Calu3 (cell line): ENCODE data around the gene TLK2. TPM values are rescaled to one million over a fixed set of nuclear protein-coding genes. Genes with fewer than 3 reads are reported as not detected.
"Not testable (repeated sequence)": the region's sequence is repeated elsewhere in the genome, so short reads cannot be mapped to it uniquely, and the experiment has no call there.

Experiments used
- BruUV-seq: library from RNA; stranded (reverse); fragments of 400-500 nt; replicated peaks from 2 replicates; lab custom pipeline; 2021; lab: Mats Ljungman, UMichigan
- CTCF ChIA-PET: fragments of 300-600 bp; sonication (Branson Sonifier 250); formaldehyde crosslinking; loops from one replicate; lab custom pipeline; 2022; ENCODE audit warnings: antibody characterized with exemption; lab: Charles Lee
- DNase-seq: peaks from one replicate; pipeline ENCODE4 v3.0.0; 2022
- H3K27ac Mint-ChIP-seq: one replicate; pipeline ENCODE4 v1.8.0; 2022; ENCODE audit warnings: mixed read lengths; ENCODE audit not compliant: unreplicated experiment
- H3K27me3 Mint-ChIP-seq: one replicate; pipeline ENCODE4 v1.8.0; 2022; ENCODE audit warnings: mixed read lengths; ENCODE audit not compliant: unreplicated experiment
- H3K36me3 Mint-ChIP-seq: one replicate; pipeline ENCODE4 v1.8.0; 2022; ENCODE audit warnings: mild to moderate bottlenecking, moderate library complexity, mixed read lengths; ENCODE audit not compliant: insufficient read depth, unreplicated experiment
- H3K4me1 Mint-ChIP-seq: one replicate; pipeline ENCODE4 v1.8.0; 2022; ENCODE audit warnings: mild to moderate bottlenecking, low read depth, mixed read lengths; ENCODE audit not compliant: unreplicated experiment
- H3K4me3 Mint-ChIP-seq: one replicate; pipeline ENCODE4 v1.8.0; 2022; ENCODE audit warnings: mild to moderate bottlenecking, low read depth, moderate library complexity, mixed read lengths; ENCODE audit not compliant: unreplicated experiment
- H3K9me3 Mint-ChIP-seq: one replicate; pipeline ENCODE4 v1.8.0; 2022; ENCODE audit warnings: low read depth, mixed read lengths; ENCODE audit not compliant: unreplicated experiment
- intact Hi-C: fragments of 100-400 bp; cut with micrococcal nuclease; formaldehyde crosslinking; loops from one replicate; pipeline ENCODE4 v1.10.0; 2022; ENCODE audit not compliant: unreplicated experiment
- total RNA-seq: library from RNA; stranded (reverse); gene quantifications from 2 replicates; pipeline ENCODE4 v1.2.3, GENCODE V29; 2022

The TLK2 gene
- total RNA-seq, 1 experiment from 2014 or later: 26.3 TPM

GRCh38 chr17:62500463-62500862, 21.8 kb downstream of the TLK2 start:
- BruUV-seq, CTCF ChIA-PET, H3K4me3 Mint-ChIP-seq, H3K4me1 Mint-ChIP-seq, H3K27ac Mint-ChIP-seq, intact Hi-C loops, H3K27me3 Mint-ChIP-seq, H3K36me3 Mint-ChIP-seq, DNase-seq, H3K9me3 Mint-ChIP-seq: not testable (repeated sequence)

- CTCF ChIA-PET, H3K27ac Mint-ChIP-seq, H3K27me3 Mint-ChIP-seq, H3K36me3 Mint-ChIP-seq, H3K9me3 Mint-ChIP-seq, intact Hi-C loops, DNase-seq, BruUV-seq, H3K4me1 Mint-ChIP-seq, H3K4me3 Mint-ChIP-seq: not testable (repeated sequence)
Observed at GRCh38 chr17:62504857-62505256, 26.2 kb downstream of the TLK2 start.

GRCh38 chr17:62507191-62507836, 28.7 kb downstream of the TLK2 start:
- H3K4me3 Mint-ChIP-seq, H3K36me3 Mint-ChIP-seq, BruUV-seq, H3K4me1 Mint-ChIP-seq, CTCF ChIA-PET, intact Hi-C loops, DNase-seq, H3K27me3 Mint-ChIP-seq, H3K27ac Mint-ChIP-seq, H3K9me3 Mint-ChIP-seq: not testable (repeated sequence)

GRCh38 chr17:62510247-62510819, 31.7 kb downstream of the TLK2 start:
- CTCF ChIA-PET, H3K27ac Mint-ChIP-seq, BruUV-seq: not testable (repeated sequence)

GRCh38 chr17:62511014-62511413, 32.4 kb downstream of the TLK2 start:
- H3K36me3 Mint-ChIP-seq, H3K4me3 Mint-ChIP-seq, DNase-seq, intact Hi-C loops, BruUV-seq, H3K9me3 Mint-ChIP-seq, H3K27ac Mint-ChIP-seq, H3K27me3 Mint-ChIP-seq, H3K4me1 Mint-ChIP-seq, CTCF ChIA-PET: not testable (repeated sequence)

More at GRCh38 chr17:62510247-62510819, 31.7 kb downstream of the TLK2 start:
- intact Hi-C loops, H3K9me3 Mint-ChIP-seq, DNase-seq, H3K36me3 Mint-ChIP-seq, H3K4me1 Mint-ChIP-seq, H3K27me3 Mint-ChIP-seq, H3K4me3 Mint-ChIP-seq: not testable (repeated sequence)

GRCh38 chr17:62516376-62516775, 37.8 kb downstream of the TLK2 start:
- H3K36me3 Mint-ChIP-seq, H3K4me1 Mint-ChIP-seq, BruUV-seq, intact Hi-C loops, H3K27ac Mint-ChIP-seq, H3K27me3 Mint-ChIP-seq, H3K9me3 Mint-ChIP-seq, CTCF ChIA-PET, H3K4me3 Mint-ChIP-seq, DNase-seq: not testable (repeated sequence)

- CTCF ChIA-PET, H3K36me3 Mint-ChIP-seq, H3K4me1 Mint-ChIP-seq, H3K9me3 Mint-ChIP-seq, intact Hi-C loops, BruUV-seq, DNase-seq, H3K27ac Mint-ChIP-seq, H3K27me3 Mint-ChIP-seq, H3K4me3 Mint-ChIP-seq: not testable (repeated sequence)
Observed at GRCh38 chr17:62521295-62521694, 42.7 kb downstream of the TLK2 start.

GRCh38 chr17:62524077-62524476, 45.5 kb downstream of the TLK2 start:
- H3K4me3 Mint-ChIP-seq, BruUV-seq, intact Hi-C loops, DNase-seq, H3K9me3 Mint-ChIP-seq, H3K4me1 Mint-ChIP-seq, H3K27me3 Mint-ChIP-seq, CTCF ChIA-PET, H3K36me3 Mint-ChIP-seq, H3K27ac Mint-ChIP-seq: not testable (repeated sequence)

GRCh38 chr17:62525317-62525716, 46.7 kb downstream of the TLK2 start:
- H3K4me3 Mint-ChIP-seq, CTCF ChIA-PET, DNase-seq, H3K4me1 Mint-ChIP-seq, H3K27me3 Mint-ChIP-seq, H3K36me3 Mint-ChIP-seq, H3K27ac Mint-ChIP-seq, intact Hi-C loops, H3K9me3 Mint-ChIP-seq: not testable (repeated sequence)
- BruUV-seq: TSS peak; percentile 9

GRCh38 chr17:62530936-62531335, 52.3 kb downstream of the TLK2 start:
- H3K9me3 Mint-ChIP-seq, H3K36me3 Mint-ChIP-seq, BruUV-seq, CTCF ChIA-PET, H3K4me1 Mint-ChIP-seq, H3K27me3 Mint-ChIP-seq, DNase-seq, intact Hi-C loops, H3K4me3 Mint-ChIP-seq, H3K27ac Mint-ChIP-seq: not testable (repeated sequence)
